ENCODE measurements around the gene NCK1. TPM values are rescaled to one million over a fixed set of nuclear protein-coding genes. Genes with fewer than 3 reads are reported as not detected.
A peak's percentile ranks its signal among the peaks of the same experiment; 100 is the strongest.

NCK1 gene
- 21.7 TPM for total RNA-seq
- long read RNA-seq, transcript NCK1-201 (4 exons, 1,937 nt): major isoform, 15 of 19 reads
- long read RNA-seq, partial matches to known transcripts: 0 of 19 reads
- long read RNA-seq, other reads (novel, unspliced or antisense): 0 of 19 reads

DNA sequence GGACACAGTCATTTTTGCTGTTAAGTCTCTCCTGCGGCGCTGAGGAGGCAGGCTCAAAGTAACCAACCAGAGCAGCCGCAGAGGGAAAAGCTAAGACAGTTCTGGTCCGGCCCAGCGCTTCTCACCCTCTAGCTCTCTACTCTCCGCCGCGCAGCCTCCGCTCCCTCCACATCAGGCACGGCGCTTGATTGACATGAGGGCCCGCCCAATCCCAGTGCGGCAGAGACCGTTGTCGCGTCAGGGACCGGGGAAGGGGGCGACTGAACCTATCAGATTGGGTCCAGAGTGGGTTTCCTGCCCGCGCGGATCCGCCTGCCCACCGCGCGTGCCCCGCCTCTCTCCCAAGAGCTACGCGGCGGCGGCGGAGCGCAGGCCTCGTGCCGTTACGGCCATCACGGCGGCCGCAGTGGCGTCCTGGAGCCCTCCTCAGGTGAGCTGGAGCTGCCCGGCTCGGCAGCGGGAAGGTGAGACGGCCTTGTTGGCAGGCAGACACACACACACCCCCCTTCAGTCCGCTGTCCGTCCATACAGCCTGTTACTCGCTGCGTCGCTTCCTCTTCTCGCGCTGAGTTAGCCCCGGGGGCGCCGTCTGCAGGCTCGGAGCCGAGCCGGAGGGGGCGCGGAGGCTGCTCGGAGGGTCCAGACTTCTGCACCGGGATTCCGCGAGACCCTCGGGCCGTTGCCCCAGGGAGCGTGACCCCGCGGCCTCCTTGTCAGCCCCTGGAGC lies at the start of gene NCK1:
NCK1 (plus strand) TSS at position 319 of the 727 bp plus-strand sequence. CDS start 65,794 bp downstream, outside the sequence.
- peak; percentile 99 for DNase-seq
- intact Hi-C loops (cut with DNase I): loop anchor here (5.0 to 10.0 kb wide), 2 partner anchors 73 to 110 kb away; partner anchors contain the start of gene STAG1
- peak; percentile 98 for ATAC-seq (ENCODE audit: poor library complexity)

DNA sequence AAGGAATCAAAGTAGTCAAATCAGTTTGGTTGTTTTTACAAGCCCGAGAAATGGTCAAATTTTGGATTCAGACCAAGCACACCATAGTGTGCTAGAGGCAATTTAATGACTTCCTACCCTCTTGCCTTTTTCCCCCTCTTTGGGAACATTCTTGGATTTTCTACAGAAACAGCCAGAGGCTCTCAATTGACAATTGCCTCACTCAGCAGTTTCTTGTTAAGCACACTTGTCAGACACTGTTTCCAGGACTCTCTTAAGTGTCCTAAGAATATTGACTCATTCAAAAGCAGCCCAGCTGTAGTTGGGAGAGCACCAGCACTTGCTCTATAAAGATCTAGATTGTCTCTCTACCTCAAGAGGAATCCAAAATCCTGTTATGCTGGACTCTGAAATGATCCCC lies 44.6 kb upstream of the NCK1 start:
- DNase-seq (no peak), ATAC-seq (ENCODE audit: poor library complexity) (no peak)
- intact Hi-C loops (cut with DNase I): loop anchor here (5.0 kb wide), 1 partner anchor 195 kb away; no protein-coding TSS in a partner anchor

DNA sequence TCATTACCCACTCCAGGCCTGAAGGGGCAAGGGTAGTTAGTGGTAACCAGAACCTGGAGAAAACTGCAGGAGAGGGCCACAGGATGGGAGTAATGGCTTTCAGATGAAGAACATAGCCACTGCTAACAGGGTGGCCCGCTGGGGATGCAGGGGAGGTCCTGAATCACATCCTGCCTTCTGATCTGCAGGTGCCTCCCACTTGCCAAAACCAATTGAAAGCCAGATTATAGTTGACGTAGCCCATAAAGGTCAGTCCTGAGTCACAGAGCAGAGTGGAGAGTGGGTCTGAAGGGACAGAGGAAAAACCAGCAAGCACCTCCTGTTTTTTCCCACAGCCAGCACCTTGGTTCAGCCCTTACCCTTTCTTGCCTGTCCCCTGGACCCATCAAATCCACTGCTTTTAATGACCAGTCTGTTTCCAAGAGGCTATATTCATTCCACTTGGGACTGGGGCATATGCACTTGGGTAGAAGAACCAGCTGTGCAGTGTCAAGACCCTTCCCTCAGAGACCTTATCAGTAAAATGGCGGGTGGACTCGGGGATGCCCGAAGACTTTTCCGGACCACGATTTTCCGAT lies 43.7 kb upstream of the NCK1 start:
- intact Hi-C loops (cut with DNase I): loop anchor here (5.0 kb wide), 1 partner anchor 194 kb away; no protein-coding TSS in a partner anchor
- ATAC-seq (ENCODE audit: poor library complexity): peak; percentile 14
- peak; percentile 54 for DNase-seq

DNA sequence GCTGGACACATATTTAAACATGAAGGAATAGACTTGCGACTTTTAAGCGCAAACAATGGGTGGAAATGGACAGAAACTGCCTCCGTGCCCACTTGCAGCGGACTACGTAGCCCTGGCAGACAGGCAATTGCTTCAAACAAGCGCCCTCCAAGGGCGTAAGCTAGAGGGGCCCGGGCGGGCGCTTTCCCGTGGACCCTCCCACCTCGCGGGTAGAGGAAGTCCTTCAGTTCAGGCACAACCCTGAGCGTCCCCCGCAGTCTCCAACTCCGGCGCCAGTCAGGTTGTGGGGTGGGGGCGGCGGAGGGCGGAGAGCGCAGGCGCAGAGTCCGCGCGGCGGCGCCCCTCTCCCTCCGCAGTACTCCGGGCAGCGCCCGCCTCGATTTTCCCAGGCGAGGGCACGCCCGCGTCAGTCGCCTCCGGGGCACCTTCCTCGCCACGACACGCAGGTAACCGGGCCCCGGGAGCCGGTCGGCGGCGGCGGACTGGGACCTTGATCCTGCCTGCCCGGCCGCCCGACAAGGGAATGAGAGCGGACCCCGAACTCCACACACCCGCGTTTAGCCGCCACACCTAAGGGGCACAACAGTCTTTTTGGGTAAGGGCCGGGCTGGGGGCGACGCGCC lies 43.1 kb upstream of the NCK1 start, which contains the start of gene SLC35G2:
SLC35G2 (plus strand) TSS at position 358 of the 623 bp plus-strand sequence. CDS start 35,335 bp downstream, outside the sequence.
- DNase-seq: peak; percentile 63
- intact Hi-C loops (cut with DNase I): loop anchor here (5.0 kb wide), 1 partner anchor 193 kb away; no protein-coding TSS in a partner anchor
- peak; percentile 81 for ATAC-seq (ENCODE audit: poor library complexity)

DNA sequence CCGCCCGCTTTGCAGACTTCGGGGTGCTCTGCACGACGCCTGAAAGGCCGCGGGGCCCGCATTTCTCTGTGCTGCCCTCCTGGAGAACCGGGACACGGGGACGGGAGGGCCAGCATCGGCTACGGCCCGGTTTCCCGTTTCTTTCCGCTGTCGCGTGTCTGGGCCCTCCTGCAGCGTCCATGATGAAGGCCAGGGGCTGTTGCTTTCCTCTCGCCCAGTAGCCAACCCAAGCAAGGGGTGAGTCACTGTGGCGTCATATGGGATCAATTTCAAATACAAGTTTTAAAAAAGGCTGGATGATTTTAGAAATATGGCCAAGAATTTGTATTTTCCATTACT lies 42.6 kb upstream of the NCK1 start:
- intact Hi-C loops (cut with DNase I): loop anchor here (5.0 kb wide), 1 partner anchor 193 kb away; no protein-coding TSS in a partner anchor
- DNase-seq: peak; percentile 62

DNA sequence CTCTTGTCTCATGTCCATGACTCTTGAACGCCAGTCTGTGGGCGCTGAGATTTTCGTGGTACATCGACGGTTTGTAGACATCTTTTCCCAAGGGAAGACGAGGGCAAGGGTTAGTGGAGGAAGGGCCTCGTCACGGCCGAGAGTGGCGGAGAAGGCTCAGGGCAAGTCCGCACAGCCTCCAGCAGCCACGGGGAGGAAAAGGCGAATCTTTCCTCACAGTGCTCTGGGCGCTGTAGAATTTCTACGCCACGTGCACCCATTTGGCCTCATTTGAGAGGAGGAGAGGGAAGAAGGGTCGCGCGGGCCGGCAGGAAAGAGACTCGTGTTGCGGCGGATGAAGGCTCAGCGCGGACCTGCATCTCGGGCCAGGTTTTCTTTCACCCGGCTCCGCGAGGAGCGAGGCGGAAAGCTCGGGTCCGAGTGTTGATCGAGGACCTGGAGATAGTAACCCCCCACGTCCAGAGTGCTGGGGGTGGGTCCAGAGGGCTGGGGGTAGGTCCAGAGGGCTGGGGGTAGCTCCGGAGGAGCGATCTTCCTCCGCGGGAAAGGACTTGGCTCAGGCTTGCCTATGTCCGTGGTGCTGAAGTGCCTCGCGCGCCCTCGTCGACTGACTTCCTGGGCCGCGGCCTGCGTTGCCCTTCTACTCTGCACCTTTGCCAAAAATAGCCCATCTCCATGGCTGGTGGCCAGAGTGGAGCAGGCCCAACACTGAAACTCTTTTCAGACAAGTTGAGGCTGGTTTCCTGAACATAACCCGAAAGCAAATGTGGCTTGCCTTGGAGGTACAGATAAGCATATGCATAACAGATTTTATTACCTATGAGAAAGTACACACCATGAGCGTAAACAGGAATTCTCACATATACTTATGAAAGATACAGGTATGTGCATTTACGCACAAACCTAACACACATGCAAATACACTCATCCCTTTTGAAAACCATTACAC lies 42.0 kb upstream of the NCK1 start:
- peak; percentile 79 for ATAC-seq (ENCODE audit: poor library complexity)
- intact Hi-C loops (cut with DNase I): loop anchor here (5.0 kb wide), 1 partner anchor 192 kb away; no protein-coding TSS in a partner anchor

More for the DNA sequence above, 42.6 kb upstream of the NCK1 start:
- peak; percentile 75 for ATAC-seq (ENCODE audit: poor library complexity)

DNA sequence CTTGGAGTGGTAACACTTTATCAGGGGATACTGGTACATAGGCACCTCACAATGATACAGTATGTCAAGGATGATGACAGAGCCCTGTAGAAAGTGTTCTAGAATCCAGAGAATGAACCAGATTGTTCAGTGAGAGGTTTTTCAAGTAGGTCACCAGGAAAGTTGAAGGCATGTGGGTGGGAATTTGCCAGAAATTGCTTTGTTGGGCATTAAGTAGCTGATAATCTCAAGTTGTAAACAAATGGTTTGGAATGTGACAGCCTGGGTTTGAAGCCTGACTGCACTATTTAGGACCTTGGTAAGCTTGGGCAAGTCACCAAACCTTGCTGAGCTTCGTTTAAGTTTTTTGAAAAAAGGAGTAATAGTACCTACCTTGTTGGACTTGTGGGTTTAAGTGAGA lies 30.5 kb upstream of the NCK1 start:
- ATAC-seq (ENCODE audit: poor library complexity) (no peak), DNase-seq (no peak)
- intact Hi-C loops (cut with DNase I): no loop called here

More for the DNA sequence above, 42.0 kb upstream of the NCK1 start:
- peak; percentile 64 for DNase-seq

DNA sequence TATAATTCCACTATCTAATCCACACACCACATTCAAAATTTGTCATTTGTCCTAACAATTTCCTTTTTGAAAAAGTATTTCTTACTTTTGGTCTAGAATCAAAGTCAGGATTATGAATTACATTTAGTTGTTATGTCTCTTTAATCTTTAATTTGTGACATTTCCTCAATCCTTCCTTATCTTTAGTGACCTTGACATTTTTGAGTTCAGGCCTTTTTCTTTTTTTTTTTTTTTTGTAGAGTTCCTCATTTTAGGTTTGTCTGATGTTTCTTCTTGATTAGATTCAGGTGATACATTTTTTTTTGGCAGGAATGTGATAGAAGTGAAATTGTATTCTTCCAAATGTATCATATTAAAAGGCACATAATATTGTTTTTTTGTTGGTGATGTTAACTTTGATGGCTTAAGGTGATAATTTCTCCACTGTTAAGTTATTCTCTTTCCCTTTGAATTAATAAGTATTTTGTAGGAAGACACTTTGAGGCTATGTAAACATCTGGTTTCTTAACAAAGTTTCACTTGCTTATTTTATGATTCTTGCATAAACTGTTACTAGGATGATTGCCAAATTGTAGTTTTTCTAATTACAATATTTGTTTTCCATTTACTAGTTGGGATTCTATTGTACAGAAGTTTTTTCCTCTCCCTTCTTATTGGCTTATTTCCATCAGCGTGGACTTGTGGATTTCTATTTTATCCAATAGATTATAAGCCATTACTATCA lies 26.8 kb upstream of the NCK1 start:
- DNase-seq (no peak), ATAC-seq (ENCODE audit: poor library complexity) (no peak)
- intact Hi-C loops (cut with DNase I): no loop called here

DNA sequence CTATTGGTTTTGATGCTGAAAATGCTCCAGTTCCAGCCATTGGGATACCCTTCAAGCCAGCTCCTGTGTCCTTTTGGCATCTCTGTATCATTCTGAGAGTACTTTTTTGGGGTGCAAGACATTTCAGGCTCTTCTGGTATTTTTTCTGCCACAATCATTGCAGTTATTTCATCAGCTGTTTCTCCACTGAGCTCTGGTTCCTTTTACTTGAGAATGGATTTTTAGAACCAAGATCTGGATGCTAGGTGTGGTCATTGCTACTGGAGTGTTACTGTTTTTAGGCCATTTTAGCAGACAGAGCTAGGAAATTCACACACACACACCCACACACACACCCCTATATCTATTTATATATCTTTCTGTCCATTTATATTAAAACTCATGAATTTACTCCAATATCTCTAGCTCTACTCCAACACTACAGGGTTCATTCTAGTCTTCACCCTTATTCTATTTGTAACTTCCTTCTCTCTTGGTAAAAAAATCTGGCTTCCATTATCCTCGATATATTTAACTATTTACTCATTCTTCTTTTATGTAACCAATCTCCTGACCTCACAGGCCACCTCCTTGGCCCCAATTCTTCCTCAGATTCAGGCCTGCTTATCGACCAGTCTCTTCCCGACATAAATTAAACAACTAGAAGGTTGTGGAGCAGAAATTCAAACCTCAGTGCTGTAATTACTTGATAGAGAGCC lies 26.0 kb upstream of the NCK1 start:
- ATAC-seq (ENCODE audit: poor library complexity): no peak
- no peak for DNase-seq
- intact Hi-C loops (cut with DNase I): no loop called here

DNA sequence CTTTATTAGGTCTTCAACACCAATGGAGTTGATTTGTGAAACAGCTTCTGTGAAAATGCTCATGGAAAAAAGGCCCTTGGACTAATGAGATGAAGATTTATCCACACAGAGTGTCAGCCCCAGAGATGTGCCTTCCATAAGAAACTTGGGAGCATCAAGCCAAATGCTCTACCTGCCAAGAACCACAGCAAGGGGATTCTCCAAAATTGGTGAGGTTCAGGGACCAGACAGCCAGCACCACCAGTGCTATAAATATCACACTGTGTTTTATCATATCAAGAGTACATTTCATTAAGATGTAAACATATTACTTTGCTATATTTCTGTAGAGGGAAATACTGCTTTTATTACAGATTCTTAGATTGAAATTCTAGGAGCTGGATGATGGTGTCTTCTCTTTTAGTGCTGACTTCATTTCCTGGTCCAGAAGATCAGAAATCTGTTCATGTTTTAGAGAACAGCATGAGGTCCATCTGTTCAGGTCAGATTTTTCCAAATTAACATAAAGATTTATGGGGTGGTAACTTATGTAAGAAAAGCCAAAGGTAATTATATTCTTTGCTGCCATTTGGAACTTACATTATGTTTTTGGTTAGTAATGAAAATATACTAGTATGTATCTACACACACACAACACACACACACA lies 25.4 kb upstream of the NCK1 start:
- intact Hi-C loops (cut with DNase I): no loop called here
- DNase-seq (no peak), ATAC-seq (ENCODE audit: poor library complexity) (no peak)

DNA sequence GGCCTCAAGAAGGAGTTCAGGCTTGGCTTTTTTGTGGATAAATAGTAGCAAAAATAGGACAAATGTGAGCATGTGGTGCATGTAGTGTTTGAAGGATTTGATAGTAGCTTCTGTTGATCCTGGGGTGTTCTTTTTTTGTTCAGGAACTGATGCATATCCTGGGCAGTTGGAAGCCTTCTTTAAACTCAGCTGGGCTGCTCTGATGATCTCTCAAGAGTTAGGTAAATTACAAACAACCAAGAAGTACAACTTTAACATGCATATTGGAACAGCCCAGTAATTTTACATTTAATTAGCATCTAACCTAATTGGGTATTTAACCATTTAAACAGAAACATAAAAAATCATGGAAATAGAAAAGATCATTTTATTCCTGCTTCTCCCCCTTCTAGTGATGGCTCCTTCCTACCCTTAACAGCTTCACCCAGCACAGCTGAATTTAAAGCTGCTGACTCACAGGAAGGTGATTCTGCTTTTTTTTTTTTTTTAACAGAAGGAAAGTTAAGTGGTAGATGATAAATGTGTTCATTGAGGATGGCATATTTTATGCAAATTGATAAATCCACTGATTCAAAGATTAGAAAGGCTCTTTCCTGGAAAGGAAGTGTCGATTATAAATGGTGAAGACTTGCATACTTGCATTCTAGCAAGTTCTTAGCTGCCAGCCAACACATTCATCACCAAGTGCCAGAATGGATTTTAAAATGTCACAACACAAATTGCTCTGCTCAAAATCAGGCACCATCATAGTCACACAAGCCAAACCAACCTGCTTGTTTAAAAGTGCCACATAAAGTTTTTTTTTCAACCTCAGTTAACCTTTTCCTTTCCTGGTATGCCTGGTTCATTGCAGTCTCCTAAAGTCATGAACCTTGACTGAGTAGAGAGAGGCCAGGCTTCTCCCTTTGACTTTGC lies 23.1 kb upstream of the NCK1 start:
- intact Hi-C loops (cut with DNase I): no loop called here
- DNase-seq (no peak), ATAC-seq (ENCODE audit: poor library complexity) (no peak)

DNA sequence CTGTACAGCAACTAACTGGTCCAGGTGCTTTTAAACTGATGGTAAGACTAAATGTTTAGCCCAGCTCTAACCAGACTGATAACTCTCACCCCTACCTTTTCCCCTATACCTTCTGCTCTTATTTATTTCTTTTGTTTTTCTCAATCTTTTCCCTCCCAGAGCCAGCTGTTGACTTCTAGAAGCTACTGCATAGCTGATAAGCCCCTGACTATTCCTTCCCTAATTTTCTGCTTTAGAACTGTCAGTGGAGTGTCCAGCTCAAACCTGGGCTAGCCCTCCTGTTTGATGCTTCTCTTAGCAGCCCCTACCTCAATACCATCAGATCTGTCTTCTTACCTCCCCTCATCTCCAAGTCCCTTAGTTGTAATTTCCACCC lies 22.5 kb upstream of the NCK1 start:
- ATAC-seq (ENCODE audit: poor library complexity) (no peak), DNase-seq (no peak)
- intact Hi-C loops (cut with DNase I): no loop called here

DNA sequence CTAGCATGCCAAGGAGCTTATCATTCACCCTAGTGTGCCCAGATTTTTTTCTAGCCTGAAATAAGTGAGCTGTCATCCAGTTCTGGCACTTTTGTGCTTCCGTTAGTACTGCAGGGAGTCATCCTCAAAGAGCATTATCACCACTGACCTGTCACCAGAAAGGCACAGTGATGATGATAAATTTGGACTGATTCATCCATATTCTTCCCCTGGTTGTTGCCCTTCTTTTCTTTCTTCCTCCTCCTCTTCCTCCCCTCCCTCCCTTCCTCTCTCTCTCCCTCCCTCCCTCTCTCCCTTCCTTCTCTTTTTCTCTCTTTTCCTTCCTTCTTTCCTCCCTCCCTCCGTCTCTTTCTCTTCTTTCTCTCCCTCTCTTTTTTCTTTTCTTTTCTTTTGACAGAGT lies 21.8 kb upstream of the NCK1 start:
- intact Hi-C loops (cut with DNase I): no loop called here
- DNase-seq (no peak), ATAC-seq (ENCODE audit: poor library complexity) (no peak)

DNA sequence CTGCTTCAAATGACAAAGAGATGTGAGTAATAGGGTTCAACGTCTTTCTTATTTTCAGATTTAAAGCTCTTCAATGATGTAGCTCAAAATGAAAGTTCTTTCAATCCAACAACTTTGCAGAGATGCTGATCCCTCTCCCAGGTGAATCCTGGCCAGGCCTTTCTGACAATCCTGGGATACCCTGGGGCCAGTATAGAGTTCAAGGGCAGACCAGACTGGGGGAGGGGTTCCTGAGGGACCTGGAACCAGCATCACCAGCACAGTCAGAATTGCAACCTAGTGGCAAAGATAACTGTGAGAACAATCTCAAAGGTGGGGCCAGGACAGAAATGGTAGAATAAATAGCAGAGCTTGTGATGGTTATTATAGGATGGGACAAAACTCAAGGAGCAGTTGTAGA lies 19.7 kb upstream of the NCK1 start:
- intact Hi-C loops (cut with DNase I): no loop called here
- DNase-seq (no peak), ATAC-seq (ENCODE audit: poor library complexity) (no peak)

DNA sequence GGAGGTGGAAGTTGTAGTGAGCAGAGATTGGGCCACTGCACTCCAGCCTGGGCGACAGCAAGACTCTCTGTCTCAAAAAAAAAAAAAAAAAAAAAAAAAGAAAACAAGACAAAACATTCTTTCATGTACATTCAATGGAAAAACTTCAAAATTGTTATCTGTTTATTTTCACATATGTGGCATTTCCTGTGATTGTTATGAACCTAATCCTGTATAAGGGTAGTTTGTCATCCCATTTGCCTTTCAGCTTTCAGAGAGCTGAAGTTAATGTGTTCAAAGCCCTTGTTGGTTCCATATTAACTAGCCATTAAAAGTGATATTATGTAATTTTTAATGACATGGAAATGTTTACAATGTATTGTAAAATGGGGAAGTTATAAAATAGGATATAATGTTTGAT lies 17.3 kb upstream of the NCK1 start:
- DNase-seq (no peak), ATAC-seq (ENCODE audit: poor library complexity) (no peak)
- intact Hi-C loops (cut with DNase I): no loop called here

DNA sequence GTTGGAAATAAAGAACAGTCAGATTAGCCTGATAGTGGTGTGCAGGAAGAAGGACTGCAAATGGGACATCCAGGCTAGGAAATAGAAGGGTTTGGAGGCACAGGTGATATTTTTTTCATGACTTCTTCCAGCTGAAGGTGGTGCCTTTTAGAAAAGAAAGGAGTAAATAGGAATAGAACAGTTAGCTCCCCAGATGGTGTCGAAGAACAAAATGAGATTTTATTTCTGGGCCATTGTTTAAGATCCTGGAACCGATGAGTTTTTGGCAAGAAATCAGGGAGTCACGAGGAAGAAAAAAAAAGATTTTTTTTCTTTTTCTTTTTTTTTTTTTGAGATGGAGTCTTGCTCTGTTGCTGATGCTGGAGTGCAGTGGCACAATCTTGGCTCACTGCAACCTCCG lies 9.8 kb upstream of the NCK1 start:
- intact Hi-C loops (cut with DNase I): no loop called here
- DNase-seq (no peak), ATAC-seq (ENCODE audit: poor library complexity) (no peak)
